H9 (cell line): ENCODE data around the gene DBH. TPM values are rescaled to one million over a fixed set of nuclear protein-coding genes. Genes with fewer than 3 reads are reported as not detected.
A peak's percentile ranks its signal among the peaks of the same experiment; 100 is the strongest.

Experiments
- DNase-seq: peaks from one replicate; pipeline ENCODE4 v3.0.0-alpha.2; 2017
- H2AFZ ChIP-seq: one replicate; pipeline ENCODE4 v1.6.1; 2013; ENCODE audit warnings: mild to moderate bottlenecking, low read length, control low read depth, moderate library complexity
- H2AK5ac ChIP-seq: 2 replicates; pipeline ENCODE4 v1.6.1; 2013; ENCODE audit warnings: low read length, control low read depth, mixed read lengths; ENCODE audit not compliant: insufficient read length
- H2BK120ac ChIP-seq: one replicate; pipeline ENCODE4 v1.6.1; 2013; ENCODE audit warnings: low read depth, mild to moderate bottlenecking, low read length, control low read depth, inconsistent platforms; ENCODE audit not compliant: poor library complexity, severe bottlenecking
- H2BK12ac ChIP-seq: 2 replicates; pipeline ENCODE4 v1.6.1; 2013; ENCODE audit warnings: low read length, control low read depth, mixed read lengths, low read depth; ENCODE audit not compliant: insufficient read length
- H2BK15ac ChIP-seq: 2 replicates; pipeline ENCODE4 v1.6.1; 2013; ENCODE audit warnings: low read depth, low read length, control low read depth
- H2BK20ac ChIP-seq: one replicate; pipeline ENCODE4 v1.6.1; 2013; ENCODE audit warnings: low read depth, mild to moderate bottlenecking, low read length, control low read depth, inconsistent platforms; ENCODE audit not compliant: poor library complexity, severe bottlenecking
- H2BK5ac ChIP-seq: 2 replicates; pipeline ENCODE4 v1.6.1; 2013; ENCODE audit warnings: low read length, control low read depth, mixed read lengths; ENCODE audit not compliant: insufficient read length
- H3K14ac ChIP-seq: 2 replicates; pipeline ENCODE4 v1.6.1; 2013; ENCODE audit warnings: low read length, control low read depth; ENCODE audit not compliant: insufficient read depth
- H3K18ac ChIP-seq: 2 replicates; pipeline ENCODE4 v1.6.1; 2013; ENCODE audit warnings: low read depth, mild to moderate bottlenecking, mixed read lengths, low read length, control low read depth; ENCODE audit not compliant: insufficient read length
- H3K23ac ChIP-seq: 2 replicates; pipeline ENCODE4 v1.6.1; 2013; ENCODE audit warnings: low read length, control low read depth, mixed read lengths, low read depth; ENCODE audit not compliant: insufficient read length
- H3K23me2 ChIP-seq: 2 replicates; pipeline ENCODE4 v1.6.1; 2013; ENCODE audit warnings: low read depth, mild to moderate bottlenecking, mixed read lengths, low read length, control low read depth; ENCODE audit not compliant: insufficient read length, poor library complexity, severe bottlenecking
- H3K27ac ChIP-seq: 2 replicates; pipeline ENCODE4 v1.5.1; 2013; ENCODE audit warnings: low read length, control low read depth, mixed read lengths, low read depth; ENCODE audit not compliant: insufficient read length
- H3K27me3 ChIP-seq: 2 replicates; pipeline ENCODE4 v1.6.1; 2013; ENCODE audit warnings: low read length, control low read depth, inconsistent platforms; ENCODE audit not compliant: insufficient read depth
- H3K4ac ChIP-seq: 2 replicates; pipeline ENCODE4 v1.6.1; 2013; ENCODE audit warnings: low read depth, mild to moderate bottlenecking, control low read depth, inconsistent platforms, low read length, moderate library complexity
- H3K4me1 ChIP-seq: 2 replicates; pipeline ENCODE4 v1.6.1; 2013; ENCODE audit warnings: low read length, control low read depth, inconsistent platforms; ENCODE audit not compliant: insufficient read depth
- H3K4me2 ChIP-seq: 2 replicates; pipeline ENCODE4 v1.6.1; 2013; ENCODE audit warnings: low read length, control low read depth, mixed read lengths; ENCODE audit not compliant: insufficient read length, insufficient read depth
- H3K56ac ChIP-seq: 2 replicates; pipeline ENCODE4 v1.6.1; 2013; ENCODE audit warnings: low read depth, mild to moderate bottlenecking, mixed read lengths, low read length, control low read depth; ENCODE audit not compliant: insufficient read length
- H3K79me1 ChIP-seq: 2 replicates; pipeline ENCODE4 v1.6.1; 2013; ENCODE audit warnings: low read depth, mild to moderate bottlenecking, moderate library complexity, low read length, control low read depth, inconsistent platforms; ENCODE audit not compliant: insufficient read depth, poor library complexity, severe bottlenecking
- H3K79me2 ChIP-seq: 2 replicates; pipeline ENCODE4 v1.6.1; 2013; ENCODE audit warnings: low read length, control low read depth, inconsistent platforms; ENCODE audit not compliant: insufficient read depth
- H3K9ac ChIP-seq: 2 replicates; pipeline ENCODE4 v1.6.1; 2013; ENCODE audit warnings: low read length, control low read depth, mixed read lengths; ENCODE audit not compliant: insufficient read length; ENCODE audit errors: extremely low read depth
- H3K9me3 ChIP-seq: one replicate; pipeline ENCODE4 v1.6.1; 2013; ENCODE audit warnings: low read depth, low read length, inconsistent platforms; ENCODE audit not compliant: control insufficient read depth
- H3T11ph ChIP-seq: one replicate; pipeline ENCODE4 v1.6.1; 2013; ENCODE audit warnings: mild to moderate bottlenecking, low read length, control low read depth, inconsistent platforms
- H4K20me1 ChIP-seq: one replicate; pipeline ENCODE4 v1.6.1; 2013; ENCODE audit not compliant: control insufficient read depth, insufficient read length, insufficient read depth
- H4K5ac ChIP-seq: 2 replicates; pipeline ENCODE4 v1.6.1; 2013; ENCODE audit warnings: low read depth, mild to moderate bottlenecking, mixed read lengths, low read length, control low read depth; ENCODE audit not compliant: insufficient read length
- H4K8ac ChIP-seq: replicated peaks from 2 replicates; pipeline ENCODE4 v1.6.1; 2013; ENCODE audit warnings: low read length, control low read depth, mixed read lengths, low read depth; ENCODE audit not compliant: insufficient read length
- H4K91ac ChIP-seq: 2 replicates; pipeline ENCODE4 v1.6.1; 2013; ENCODE audit warnings: low read depth, mild to moderate bottlenecking, moderate library complexity, mixed read lengths, low read length, control low read depth; ENCODE audit not compliant: insufficient read length
- H3K27ac Mint-ChIP-seq, 3 experiments: 2 replicates in 2 of 3; 3 replicates in 1 of 3; pipeline ENCODE4 v1.8.0; 2020 to 2021; ENCODE audit warnings: mixed read lengths in 3 of 3, mild to moderate bottlenecking in 1 of 3, moderate library complexity in 1 of 3
- H3K27me3 Mint-ChIP-seq: 2 replicates; pipeline ENCODE4 v1.8.0; 2021; ENCODE audit warnings: low read depth, mild to moderate bottlenecking, moderate library complexity, mixed read lengths
- H3K36me3 Mint-ChIP-seq, 3 experiments: 2 replicates in 2 of 3; 3 replicates in 1 of 3; pipeline ENCODE4 v1.8.0; 2020 to 2021; ENCODE audit warnings: low read depth in 3 of 3, mixed read lengths in 3 of 3; ENCODE audit not compliant: insufficient read depth in 1 of 3
- H3K4me1 Mint-ChIP-seq, 2 experiments: 2 replicates each; pipeline ENCODE4 v1.8.0; 2020; ENCODE audit warnings: mixed read lengths in 2 of 2
- H3K4me3 Mint-ChIP-seq, 2 experiments: 2 replicates in 1 of 2; 3 replicates in 1 of 2; pipeline ENCODE4 v1.8.0; 2020 to 2021; ENCODE audit warnings: mild to moderate bottlenecking in 2 of 2, mixed read lengths in 2 of 2, moderate library complexity in 1 of 2
- H3K9me3 Mint-ChIP-seq, 2 experiments: 2 replicates in 1 of 2; 3 replicates in 1 of 2; pipeline ENCODE4 v1.8.0; 2020; ENCODE audit warnings: mild to moderate bottlenecking in 2 of 2, mixed read lengths in 2 of 2, moderate library complexity in 1 of 2
- CTCF ChIP-seq: fragments of 200-600 bp; sonication (generic); conservative IDR thresholded peaks from 3 replicates; pipeline ENCODE4 v1.8.0; 2021; ENCODE audit warnings: antibody characterized with exemption, mild to moderate bottlenecking
- WGBS: extraction: QIAGEN DNeasy Blood & Tissue Kit; methylation state at CpG from one replicate; pipeline ENCODE4 v1.1.7; 2013; ENCODE audit warnings: missing lambda C conversion rate, low lambda C conversion rate, mixed read lengths; ENCODE audit not compliant: insufficient read length; ENCODE audit errors: extremely low coverage; 5-methylcytosine and 5-hydroxymethylcytosine counted together
- total RNA-seq: library from RNA; stranded (reverse); gene quantifications from 2 replicates; pipeline ENCODE4 v1.2.1, GENCODE V29; 2021

DBH gene
- total RNA-seq, 1 experiment from 2014 or later, result not detected

- H2AFZ ChIP-seq, result no peak overlapping the region
- no peak overlapping the region for H3T11ph ChIP-seq
- no peak for DNase-seq
- no peak overlapping the region for H2AK5ac ChIP-seq
- H3K79me2 ChIP-seq, result no peaks in the 10 kb centered on the region
- H3K27ac ChIP-seq, result no peak overlapping the region
- H3K56ac ChIP-seq, result no peak overlapping the region
- peak overlapping the region in 1 of 2 experiments; percentile 55; a peak in 1 of 5 replicates for H3K4me3 Mint-ChIP-seq
- no peak overlapping the region; the same call in none of the 2 replicates for H3K14ac ChIP-seq
- H4K91ac ChIP-seq, result no peak overlapping the region
- H2BK5ac ChIP-seq, result no peak overlapping the region
- no peak overlapping the region for H4K5ac ChIP-seq
- no peak overlapping the region for H3K18ac ChIP-seq
- H3K4ac ChIP-seq, result no peak overlapping the region
- no peak for TF ChIP-seq CTCF
- no peaks in the 10 kb centered on the region for H3K9me3 ChIP-seq
- H2BK20ac ChIP-seq, result no peak overlapping the region
- H3K27me3 Mint-ChIP-seq, result no peaks in the 10 kb centered on the region
- no peak overlapping the region for H3K9ac ChIP-seq
- H4K8ac ChIP-seq, result no peak overlapping the region
- peaks cover 0 to 2% (median 0%) of the 10 kb centered on the region in 3 experiments; a peak in 1 of 7 replicates for H3K36me3 Mint-ChIP-seq
- H3K27ac Mint-ChIP-seq, result no peak overlapping the region
- H3K27me3 ChIP-seq, result no peaks in the 10 kb centered on the region
- no peaks in the 10 kb centered on the region for H3K9me3 Mint-ChIP-seq
- no peaks in the 10 kb centered on the region for H3K79me1 ChIP-seq
- H3K4me1 ChIP-seq, result no peaks in the 10 kb centered on the region
- no peak overlapping the region for H3K4me2 ChIP-seq
- H2BK120ac ChIP-seq, result no peak overlapping the region
- no peak overlapping the region for H2BK12ac ChIP-seq
- no peak overlapping the region for H2BK15ac ChIP-seq
- H3K23ac ChIP-seq, result no peak overlapping the region
- WGBS, result no CpG with 5 or more reads among the region's 39 CpGs
- peaks cover 2 to 20% of the 10 kb centered on the region in 2 experiments for H3K4me1 Mint-ChIP-seq
- H3K23me2 ChIP-seq, result peaks cover under 1% of the 10 kb centered on the region
- H4K20me1 ChIP-seq, result no peaks in the 10 kb centered on the region
Observed at GRCh38 chr9:133702798-133703590, 66.8 kb downstream of the DBH start.
